Loucy (cell line): ENCODE data around the gene MRPL34.

ENCODE experiments used
- H2AFZ ChIP-seq: fragments of 200-600 bp; sonication (generic); 2 replicates; pipeline ENCODE4 v1.6.0; 2016; ENCODE audit warnings: antibody characterized with exemption, mild to moderate bottlenecking, low read length, moderate library complexity
- H3F3A ChIP-seq: fragments of 200-600 bp; 2 replicates; pipeline ENCODE4 v1.6.0; 2016; ENCODE audit warnings: antibody characterized with exemption, low read depth, mild to moderate bottlenecking
- H3K27me3 ChIP-seq: fragments of 200-600 bp; sonication (generic); 2 replicates; pipeline ENCODE4 v1.6.1; 2014; ENCODE audit warnings: low read length, mild to moderate bottlenecking; ENCODE audit not compliant: insufficient read depth, poor library complexity, severe bottlenecking
- H3K36me3 ChIP-seq: fragments of 200-600 bp; sonication (generic); 2 replicates; pipeline ENCODE4 v1.6.1; 2016; ENCODE audit warnings: low read length; ENCODE audit not compliant: insufficient read depth
- H3K4me1 ChIP-seq: fragments of 200-600 bp; sonication (generic); 2 replicates; pipeline ENCODE4 v1.5.1; 2014; ENCODE audit warnings: low read length, mild to moderate bottlenecking; ENCODE audit not compliant: insufficient read depth, poor library complexity, severe bottlenecking
- H3K4me2 ChIP-seq: fragments of 200-600 bp; sonication (generic); 2 replicates; pipeline ENCODE4 v1.6.0; 2014; ENCODE audit warnings: antibody characterized with exemption, low read length, low read depth, mild to moderate bottlenecking; ENCODE audit not compliant: poor library complexity, severe bottlenecking
- H3K4me3 ChIP-seq: fragments of 200-600 bp; sonication (generic); 2 replicates; pipeline ENCODE4 v1.5.1; 2014; ENCODE audit warnings: low read length, mild to moderate bottlenecking, mixed read lengths; ENCODE audit not compliant: poor library complexity, severe bottlenecking
- H3K79me2 ChIP-seq: fragments of 200-600 bp; sonication (generic); 2 replicates; pipeline ENCODE4 v1.6.1; 2014; ENCODE audit warnings: low read length; ENCODE audit not compliant: insufficient read depth
- H3K9ac ChIP-seq: fragments of 200-600 bp; sonication (generic); 2 replicates; pipeline ENCODE4 v1.6.0; 2014; ENCODE audit warnings: mild to moderate bottlenecking, low read depth, low read length, moderate library complexity; ENCODE audit not compliant: poor library complexity, severe bottlenecking
- H3K9me2 ChIP-seq: fragments of 200-600 bp; sonication (generic); replicated peaks from 2 replicates; pipeline ENCODE4 v1.6.1; 2016; ENCODE audit warnings: low read depth, low read length, mixed read lengths
- H3K9me3 ChIP-seq: fragments of 200-600 bp; sonication (generic); 2 replicates; pipeline ENCODE4 v1.6.1; 2014; ENCODE audit warnings: mild to moderate bottlenecking, antibody characterized with exemption, low read length, low read depth; ENCODE audit not compliant: insufficient read depth
- H4K20me1 ChIP-seq: fragments of 200-600 bp; sonication (generic); 2 replicates; pipeline ENCODE4 v1.6.0; 2014; ENCODE audit warnings: antibody characterized with exemption, low read length, mild to moderate bottlenecking; ENCODE audit not compliant: insufficient read depth, poor library complexity, severe bottlenecking
- CTCF ChIP-seq: fragments of 200-600 bp; sonication (generic); conservative IDR thresholded peaks from 2 replicates; pipeline ENCODE4 v1.5.1; 2014; ENCODE audit warnings: mild to moderate bottlenecking, antibody characterized with exemption, low read length
- EZH2phosphoT487 ChIP-seq: fragments of 200-600 bp; IDR thresholded peaks from 2 replicates; pipeline ENCODE4 v1.6.1; 2018; ENCODE audit warnings: antibody characterized with exemption, mild to moderate bottlenecking, moderate library complexity, borderline replicate concordance

Gene MRPL34

GRCh38 chr19:17275441-17276175, 30.1 kb upstream of the MRPL34 start:
- Histone ChIP-seq H3K4me3 (no peak overlapping the region), H3F3A (no peaks in the 10 kb centered on the region), H3K27me3 (no peaks in the 10 kb centered on the region), H3K9ac (no peak overlapping the region), H3K9me2 (no peaks in the 10 kb centered on the region), H4K20me1 (no peaks in the 10 kb centered on the region), H3K4me1 (no peaks in the 10 kb centered on the region), H3K79me2 (no peaks in the 10 kb centered on the region), H2AFZ (no peak overlapping the region), H3K4me2 (no peak overlapping the region), H3K9me3 (no peaks in the 10 kb centered on the region), H3K36me3 (peaks cover 25% of the 10 kb centered on the region; the same call in 1 of the 2 replicates)
- TF ChIP-seq CTCF (no peak), EZH2phosphoT487 (no peak)

DNA sequence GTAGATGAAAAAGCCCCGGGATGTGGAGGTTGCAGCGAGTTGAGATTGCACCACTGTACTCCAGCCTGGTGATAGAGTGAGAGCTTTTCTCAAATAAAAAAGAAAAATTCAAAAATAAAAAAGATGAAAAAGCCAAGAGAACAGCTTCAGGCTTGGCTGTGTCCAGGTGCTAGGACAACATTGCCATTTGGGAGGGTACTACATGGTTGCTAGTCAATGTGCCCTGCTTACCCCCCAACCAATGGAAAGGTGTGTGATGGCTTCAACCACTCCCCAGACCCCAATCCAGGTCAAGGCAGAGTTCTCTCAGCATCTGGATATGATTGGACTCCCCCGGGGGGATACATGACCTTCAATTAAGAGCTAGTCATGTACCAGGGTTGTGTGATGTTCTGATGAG, 26.2 kb upstream of the MRPL34 start:
- Histone ChIP-seq H3K79me2 (no peaks in the 10 kb centered on the region), H3K9ac (no peak overlapping the region), H3K9me2 (no peaks in the 10 kb centered on the region), H3F3A (no peaks in the 10 kb centered on the region), H3K4me1 (no peaks in the 10 kb centered on the region), H2AFZ (no peak overlapping the region), H3K9me3 (no peaks in the 10 kb centered on the region), H3K36me3 (peaks cover 12% of the 10 kb centered on the region; the same call in 1 of the 2 replicates), H3K4me3 (no peak overlapping the region), H3K4me2 (no peak overlapping the region), H3K27me3 (no peaks in the 10 kb centered on the region), H4K20me1 (no peaks in the 10 kb centered on the region)
- TF ChIP-seq CTCF: no peak
- TF ChIP-seq EZH2phosphoT487: no peak

GRCh38 chr19:17281391-17282304, 24.0 kb upstream of the MRPL34 start, which contains the start of gene ANKLE1:
Gene ANKLE1 (plus strand): TSS chr19:17281901. CDS start chr19:17281921, 20 bp downstream.
- no peaks in the 10 kb centered on the region for H4K20me1 ChIP-seq
- no peaks in the 10 kb centered on the region for H3K4me1 ChIP-seq
- no peaks in the 10 kb centered on the region for H3K9me2 ChIP-seq
- H3K27me3 ChIP-seq: no peaks in the 10 kb centered on the region
- no peaks in the 10 kb centered on the region for H3K79me2 ChIP-seq
- no peak within 1 kb of the TSS for H3K4me2 ChIP-seq
- no peak within 1 kb of the TSS for H3K4me3 ChIP-seq
- H3K36me3 ChIP-seq: peaks cover 6% of the 10 kb centered on the region; the same call in 1 of the 2 replicates
- H2AFZ ChIP-seq: no peak within 1 kb of the TSS; the same call in 1 of the 2 replicates
- H3K9ac ChIP-seq: no peak within 1 kb of the TSS
- no peaks in the 10 kb centered on the region for H3K9me3 ChIP-seq
- H3F3A ChIP-seq: no peaks in the 10 kb centered on the region
- TF ChIP-seq EZH2phosphoT487: no peak
- no peak for TF ChIP-seq CTCF
